ENCODE measurements around the gene GFM2. TPM values are rescaled to one million over a fixed set of nuclear protein-coding genes. Genes with fewer than 3 reads are reported as not detected.
"Not testable (repeated sequence)": the region's sequence is repeated elsewhere in the genome, so short reads cannot be mapped to it uniquely, and the experiment has no call there.

GFM2 gene
- polyA plus RNA-seq = 8.5 TPM

DNA sequence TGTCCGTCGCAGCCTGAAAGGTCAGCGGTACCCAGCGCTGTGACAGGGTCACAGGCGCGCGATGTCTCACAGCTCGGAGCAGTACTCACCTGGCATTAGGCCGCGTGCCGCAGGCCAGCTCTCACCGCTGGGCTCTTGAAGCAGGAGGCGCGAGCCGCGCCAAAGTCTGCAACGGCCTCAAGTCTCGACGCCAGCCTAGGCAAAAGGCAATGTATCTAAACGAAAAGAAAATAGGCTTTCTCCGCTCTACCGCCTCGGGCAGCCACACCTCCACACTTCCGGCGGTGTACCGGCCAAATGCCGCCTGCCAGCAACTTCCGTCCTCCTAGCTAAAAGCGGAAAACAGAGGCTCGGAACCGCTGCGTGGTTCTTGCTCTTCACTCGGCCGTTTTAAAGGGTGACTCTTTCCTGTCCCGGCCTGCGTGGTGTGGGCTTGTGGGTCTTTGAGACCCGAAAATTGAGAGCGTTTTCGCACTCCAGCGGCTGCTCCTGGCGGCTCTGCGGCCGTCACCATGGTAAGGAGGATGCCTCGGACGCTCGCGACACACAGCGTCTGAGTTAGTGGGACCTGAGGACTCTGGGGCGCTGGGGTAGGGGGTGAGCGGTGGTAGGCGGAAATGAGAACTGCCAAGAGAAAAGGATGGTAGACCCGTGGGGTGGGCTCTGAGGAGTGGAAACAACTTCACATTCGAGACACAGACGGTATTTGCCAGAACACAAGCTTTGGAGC is at the start of gene GFM2, which contains the start of gene NSA2:
Gene GFM2, minus strand, starts transcription at position 269 of the 730 bp plus-strand sequence. CDS start 3,375 bp downstream, outside the sequence.
Gene NSA2, plus strand, starts transcription at position 401 of the 730 bp plus-strand sequence. Its CDS starts 112 bp downstream, at position 513.
- H3K9me3 Mint-ChIP-seq = no peaks in the 10 kb centered on the region
- H3K4me1 Mint-ChIP-seq = peaks cover 19 to 29% (median 23%) of the 10 kb centered on the region in 3 donors
- H3K27me3 Mint-ChIP-seq = no peaks in the 10 kb centered on the region
- H3K27ac Mint-ChIP-seq = peak within 1 kb of the TSS; percentile 89 to 99 (median 98)
- H3K36me3 Mint-ChIP-seq = no peaks in the 10 kb centered on the region
- peak within 1 kb of the TSS; percentile 98 to 100 (median 100) for H3K4me3 Mint-ChIP-seq

DNA sequence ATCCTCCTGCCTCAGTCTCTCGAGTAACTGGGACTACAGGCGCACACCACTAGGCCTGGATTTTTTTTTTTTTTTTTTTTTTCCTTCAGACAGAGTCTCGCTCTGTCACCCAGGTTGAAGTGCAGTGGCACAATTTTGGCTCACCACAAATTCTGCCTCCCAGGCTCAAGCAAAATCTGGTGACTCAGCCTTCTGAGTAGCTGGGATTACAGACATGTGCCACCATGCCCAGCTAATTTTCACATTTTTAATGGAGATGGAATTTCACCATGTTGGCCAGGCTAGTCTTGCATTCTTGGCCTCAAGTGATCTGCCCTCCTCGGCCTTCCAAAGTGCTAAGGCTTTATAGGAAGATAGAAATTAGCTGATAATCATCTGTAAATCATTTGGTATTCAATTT is 44.0 kb upstream of the GFM2 start:
- no peaks in the 10 kb centered on the region for H3K9me3 Mint-ChIP-seq
- H3K36me3 Mint-ChIP-seq = peaks cover 5% of the 10 kb centered on the region
- H3K27ac Mint-ChIP-seq = no peak overlapping the region
- H3K4me3 Mint-ChIP-seq = no peak overlapping the region
- no peaks in the 10 kb centered on the region for H3K27me3 Mint-ChIP-seq
- H3K4me1 Mint-ChIP-seq = no peaks in the 10 kb centered on the region

GRCh38 chr5:74801941-74802340 is 35.0 kb upstream of the GFM2 start:
- Mint-ChIP-seq H3K36me3 (no peaks in the 10 kb centered on the region), H3K27me3 (no peaks in the 10 kb centered on the region), H3K4me3 (no peak overlapping the region), H3K9me3 (no peaks in the 10 kb centered on the region), H3K27ac (no peak overlapping the region), H3K4me1 (no peaks in the 10 kb centered on the region)

- Mint-ChIP-seq H3K4me3 (no peak overlapping the region), H3K9me3 (no peaks in the 10 kb centered on the region), H3K4me1 (no peaks in the 10 kb centered on the region), H3K27ac (no peak overlapping the region), H3K36me3 (no peaks in the 10 kb centered on the region), H3K27me3 (no peaks in the 10 kb centered on the region)
These were observed 34.3 kb upstream of the GFM2 start for GRCh38 chr5:74801197-74801596.

- Mint-ChIP-seq H3K27me3 (no peaks in the 10 kb centered on the region), H3K27ac (no peak overlapping the region), H3K9me3 (no peaks in the 10 kb centered on the region), H3K36me3 (no peaks in the 10 kb centered on the region), H3K4me3 (no peak overlapping the region), H3K4me1 (no peaks in the 10 kb centered on the region)
These were observed 32.3 kb upstream of the GFM2 start for GRCh38 chr5:74798977-74799911.

GRCh38 chr5:74791669-74792068 is 24.8 kb upstream of the GFM2 start:
- not testable (repeated sequence) for H3K36me3 Mint-ChIP-seq, H3K4me3 Mint-ChIP-seq, H3K27ac Mint-ChIP-seq, H3K27me3 Mint-ChIP-seq, H3K9me3 Mint-ChIP-seq, H3K4me1 Mint-ChIP-seq

DNA sequence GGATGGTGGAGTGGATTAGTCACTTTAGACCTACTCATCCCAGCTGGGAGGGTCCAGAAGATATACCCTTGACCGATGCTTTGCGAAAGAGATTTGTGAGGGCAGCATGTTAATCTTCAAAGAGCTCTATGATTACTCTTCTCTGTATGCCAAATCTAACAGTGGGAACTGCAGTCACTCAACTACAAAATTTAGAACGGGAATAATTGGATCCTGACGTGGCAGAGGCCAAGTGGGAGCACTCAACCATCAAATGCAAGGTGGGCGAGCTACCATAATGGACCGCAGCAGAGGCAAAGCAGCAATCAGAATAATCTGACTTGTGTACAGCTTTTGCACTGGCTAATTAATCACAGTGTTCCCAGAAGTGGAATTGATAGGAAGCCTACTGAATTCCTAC is 20.5 kb upstream of the GFM2 start:
- no peak overlapping the region for H3K4me3 Mint-ChIP-seq
- no peaks in the 10 kb centered on the region for H3K9me3 Mint-ChIP-seq
- peaks cover 3% of the 10 kb centered on the region for H3K27me3 Mint-ChIP-seq
- peaks cover 0 to 1% (median 0%) of the 10 kb centered on the region in 3 donors for H3K4me1 Mint-ChIP-seq
- H3K36me3 Mint-ChIP-seq = no peaks in the 10 kb centered on the region
- H3K27ac Mint-ChIP-seq = no peak overlapping the region

DNA sequence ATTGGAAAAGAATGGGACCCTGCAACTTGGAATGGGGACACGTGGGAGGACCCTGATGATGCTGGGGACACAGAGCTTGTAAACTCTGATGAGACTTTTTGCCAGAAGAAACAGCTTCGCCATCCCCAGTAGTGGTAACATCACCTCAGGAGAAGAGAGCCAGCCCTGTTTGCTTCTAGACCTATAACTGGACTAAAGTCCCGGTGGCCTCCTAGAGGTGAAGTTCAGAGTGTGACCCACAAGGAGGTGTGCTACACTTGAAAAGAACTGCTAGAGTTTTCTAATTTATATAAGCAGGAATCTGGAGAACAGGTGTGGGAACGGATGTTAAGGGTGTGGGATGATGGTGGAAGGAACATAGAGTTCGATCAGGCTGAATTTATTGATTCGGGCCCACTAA is 19.9 kb upstream of the GFM2 start:
- H3K36me3 Mint-ChIP-seq = no peaks in the 10 kb centered on the region
- H3K4me3 Mint-ChIP-seq = peak overlapping the region in 1 of 4 donors; percentile 26
- H3K9me3 Mint-ChIP-seq = no peaks in the 10 kb centered on the region
- peaks cover 0 to 1% (median 0%) of the 10 kb centered on the region in 3 donors for H3K4me1 Mint-ChIP-seq
- peaks cover 1% of the 10 kb centered on the region for H3K27me3 Mint-ChIP-seq
- no peak overlapping the region for H3K27ac Mint-ChIP-seq

- Mint-ChIP-seq H3K9me3 (no peaks in the 10 kb centered on the region), H3K27ac (no peak overlapping the region), H3K36me3 (no peaks in the 10 kb centered on the region), H3K4me1 (no peaks in the 10 kb centered on the region), H3K4me3 (no peak overlapping the region), H3K27me3 (no peaks in the 10 kb centered on the region)
These were observed 11.7 kb upstream of the GFM2 start for GRCh38 chr5:74778609-74779008.

DNA sequence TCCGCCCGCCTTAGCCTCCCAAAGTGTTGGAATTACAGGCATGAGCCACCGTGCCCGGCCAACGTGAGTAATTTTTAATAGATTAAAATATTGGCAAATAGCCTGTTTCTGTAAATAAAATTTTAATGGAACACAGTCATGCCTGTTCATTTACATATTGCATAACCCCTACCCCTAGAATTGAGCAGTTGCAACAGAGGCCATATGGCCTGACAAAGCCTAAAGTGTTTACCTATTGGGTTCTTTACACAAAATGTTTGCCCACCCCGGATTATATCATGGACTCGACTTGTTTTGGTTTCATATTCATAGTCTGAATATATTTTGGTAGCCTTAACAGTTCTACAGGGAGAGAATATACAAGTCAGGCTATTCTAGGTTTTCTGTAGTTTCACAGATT is 5.4 kb upstream of the GFM2 start:
- Mint-ChIP-seq H3K9me3 (no peaks in the 10 kb centered on the region), H3K27ac (no peak overlapping the region), H3K4me1 (peaks cover 0 to 12% (median 10%) of the 10 kb centered on the region in 3 donors), H3K36me3 (no peaks in the 10 kb centered on the region), H3K27me3 (no peaks in the 10 kb centered on the region), H3K4me3 (peak overlapping the region in 1 of 4 donors; percentile 40)

DNA sequence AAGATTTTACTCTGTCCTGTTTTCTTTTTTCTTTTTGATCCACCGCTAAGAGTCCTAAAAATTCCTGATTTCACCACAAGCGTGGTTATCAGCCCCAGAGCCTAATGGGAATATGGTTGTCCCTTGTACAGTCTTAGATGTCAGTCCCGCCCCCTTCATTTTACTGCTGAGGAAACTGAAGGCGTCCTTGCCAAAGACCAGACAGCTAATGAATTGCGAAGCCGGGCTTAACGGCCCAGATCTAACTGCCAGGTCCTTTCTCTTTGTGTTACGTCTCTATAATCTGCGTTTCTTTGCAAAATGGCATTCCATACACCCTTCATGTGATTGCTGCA is 629 bp upstream of the GFM2 start:
- no peaks in the 10 kb centered on the region for H3K27me3 Mint-ChIP-seq
- no peaks in the 10 kb centered on the region for H3K36me3 Mint-ChIP-seq
- H3K4me1 Mint-ChIP-seq = peaks cover 15 to 29% (median 23%) of the 10 kb centered on the region in 3 donors
- H3K4me3 Mint-ChIP-seq = peak overlapping the region; percentile 98 to 100 (median 100)
- peak overlapping the region; percentile 89 to 99 (median 98) for H3K27ac Mint-ChIP-seq
- H3K9me3 Mint-ChIP-seq = no peaks in the 10 kb centered on the region

GRCh38 chr5:74766418-74766848 is 484 bp downstream of the GFM2 start:
- Mint-ChIP-seq H3K4me1 (peaks cover 22 to 29% (median 24%) of the 10 kb centered on the region in 3 donors), H3K36me3 (no peaks in the 10 kb centered on the region), H3K27ac (peak overlapping the region; percentile 89 to 99 (median 98)), H3K4me3 (peak overlapping the region; percentile 98 to 100 (median 100)), H3K27me3 (no peaks in the 10 kb centered on the region), H3K9me3 (no peaks in the 10 kb centered on the region)

- H3K9me3 Mint-ChIP-seq = no peaks in the 10 kb centered on the region
- peak overlapping the region in 3 of 4 donors; percentile 98 to 100 (median 100) for H3K4me3 Mint-ChIP-seq
- H3K27ac Mint-ChIP-seq = peak overlapping the region in 1 of 3 donors; percentile 98
- no peaks in the 10 kb centered on the region for H3K27me3 Mint-ChIP-seq
- H3K4me1 Mint-ChIP-seq = peaks cover 22 to 29% (median 24%) of the 10 kb centered on the region in 3 donors
- no peaks in the 10 kb centered on the region for H3K36me3 Mint-ChIP-seq
These were observed 988 bp downstream of the GFM2 start for GRCh38 chr5:74765929-74766328.

DNA sequence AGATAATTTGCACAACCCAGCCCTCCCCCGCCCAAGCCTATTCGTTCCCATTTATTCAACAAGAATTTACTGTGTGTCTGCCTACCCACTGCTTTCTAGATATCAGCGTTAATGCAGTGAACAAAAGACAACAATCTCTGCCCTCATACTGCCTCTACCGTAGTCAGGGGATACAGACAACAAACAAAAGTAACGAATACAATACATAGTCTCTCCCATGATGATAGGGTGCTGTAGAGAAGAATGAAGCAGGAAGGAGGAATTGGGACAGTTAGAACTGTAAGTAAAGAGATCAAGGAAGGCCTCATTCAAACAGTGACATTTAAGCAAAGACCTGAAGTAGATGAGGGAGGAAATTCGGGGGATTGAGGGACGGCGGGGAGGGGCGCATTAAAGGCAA is 1.7 kb downstream of the GFM2 start:
- no peaks in the 10 kb centered on the region for H3K27me3 Mint-ChIP-seq
- H3K36me3 Mint-ChIP-seq = no peaks in the 10 kb centered on the region
- H3K4me1 Mint-ChIP-seq = peaks cover 24 to 33% (median 29%) of the 10 kb centered on the region in 3 donors
- H3K27ac Mint-ChIP-seq = peak overlapping the region in 1 of 3 donors; percentile 40
- peak overlapping the region; percentile 50 to 92 (median 88) for H3K4me3 Mint-ChIP-seq
- no peaks in the 10 kb centered on the region for H3K9me3 Mint-ChIP-seq

GRCh38 chr5:74763504-74763903 is 3.4 kb downstream of the GFM2 start:
- peaks cover 24 to 31% (median 31%) of the 10 kb centered on the region in 3 donors for H3K4me1 Mint-ChIP-seq

More at GRCh38 chr5:74763504-74763903, 3.4 kb downstream of the GFM2 start:
- H3K4me3 Mint-ChIP-seq = no peak overlapping the region
- H3K36me3 Mint-ChIP-seq = peaks cover under 1% of the 10 kb centered on the region
- no peak overlapping the region for H3K27ac Mint-ChIP-seq
- no peaks in the 10 kb centered on the region for H3K9me3 Mint-ChIP-seq
- H3K27me3 Mint-ChIP-seq = no peaks in the 10 kb centered on the region

All from IgD-negative memory B cell (primary cell).